ENCODE data around the gene MSMB.
"Not testable (repeated sequence)": the region's sequence is repeated elsewhere in the genome, so short reads cannot be mapped to it uniquely, and the experiment has no call there.

MSMB gene

DNA sequence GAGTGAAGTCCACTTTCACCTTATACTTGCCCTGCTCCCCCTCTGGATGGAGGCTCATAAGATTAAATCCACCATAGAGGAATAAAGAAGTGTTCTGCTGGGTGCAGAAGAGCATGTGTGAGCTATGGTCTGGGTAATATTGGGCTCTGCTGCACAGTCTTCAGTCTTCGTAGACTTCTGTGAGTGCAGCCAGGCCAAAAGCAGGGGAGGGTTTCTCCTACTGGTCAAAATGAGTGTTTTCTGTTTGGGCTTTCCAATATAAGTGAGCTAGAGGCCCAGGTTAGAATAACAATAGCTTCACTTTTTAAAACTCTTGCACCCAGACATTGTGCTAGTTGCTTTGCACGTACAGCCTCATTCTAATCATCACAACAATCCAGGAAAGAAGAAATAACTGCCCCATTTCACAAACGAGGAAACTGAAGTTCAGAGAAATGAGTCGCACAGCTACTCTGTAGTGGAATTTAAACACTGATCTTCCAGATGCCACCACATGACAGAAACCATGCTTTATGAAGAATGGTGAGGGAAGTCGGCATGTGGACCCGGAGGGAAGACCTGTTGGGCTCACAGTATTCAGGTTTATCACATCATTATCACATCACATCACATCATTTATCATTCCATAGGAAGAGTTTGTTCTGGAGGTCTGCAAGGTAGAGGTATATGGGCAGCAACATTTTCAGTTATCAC lies 23.8 kb upstream of the MSMB start:
- DNase-seq = no peak

DNA sequence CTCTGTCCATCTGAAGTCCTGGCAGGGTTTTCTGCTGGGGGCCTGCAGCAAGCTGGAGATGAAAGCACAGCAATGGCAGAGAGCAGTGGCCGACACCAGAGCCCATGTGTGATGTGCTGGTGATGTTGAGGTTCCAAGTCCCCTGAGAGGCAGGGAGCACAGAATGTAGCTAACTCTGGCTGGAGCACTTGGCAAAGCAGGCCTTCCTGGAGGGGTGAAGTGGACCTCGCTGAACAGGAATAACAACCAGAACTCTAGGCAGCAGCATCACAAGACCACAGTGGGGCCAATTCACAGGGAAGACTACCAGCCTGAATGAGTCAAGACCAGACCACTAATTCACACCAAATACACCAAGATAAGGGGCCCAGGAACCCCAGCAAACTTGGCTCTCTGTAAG lies 22.8 kb upstream of the MSMB start:
- no peak for DNase-seq

DNA sequence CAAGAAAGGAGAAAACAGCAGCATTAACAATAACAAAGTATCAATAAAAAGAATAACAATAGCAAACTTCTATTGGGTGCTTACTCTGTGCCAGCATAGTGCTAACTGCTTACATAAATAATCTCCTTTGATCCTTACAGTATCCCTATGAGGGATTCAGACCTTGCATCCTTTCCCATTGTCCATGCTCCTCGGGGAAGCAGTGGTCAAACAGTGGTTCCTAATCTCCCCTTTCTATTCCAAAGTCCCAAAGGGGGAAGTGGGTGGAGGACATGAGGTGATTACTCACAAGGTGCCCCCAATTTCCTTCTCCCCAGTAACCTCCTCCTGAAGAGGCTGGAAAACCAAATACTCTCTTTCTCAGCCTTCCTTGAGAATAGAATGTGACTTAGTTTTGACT lies 22.0 kb upstream of the MSMB start:
- no peak for DNase-seq

DNA sequence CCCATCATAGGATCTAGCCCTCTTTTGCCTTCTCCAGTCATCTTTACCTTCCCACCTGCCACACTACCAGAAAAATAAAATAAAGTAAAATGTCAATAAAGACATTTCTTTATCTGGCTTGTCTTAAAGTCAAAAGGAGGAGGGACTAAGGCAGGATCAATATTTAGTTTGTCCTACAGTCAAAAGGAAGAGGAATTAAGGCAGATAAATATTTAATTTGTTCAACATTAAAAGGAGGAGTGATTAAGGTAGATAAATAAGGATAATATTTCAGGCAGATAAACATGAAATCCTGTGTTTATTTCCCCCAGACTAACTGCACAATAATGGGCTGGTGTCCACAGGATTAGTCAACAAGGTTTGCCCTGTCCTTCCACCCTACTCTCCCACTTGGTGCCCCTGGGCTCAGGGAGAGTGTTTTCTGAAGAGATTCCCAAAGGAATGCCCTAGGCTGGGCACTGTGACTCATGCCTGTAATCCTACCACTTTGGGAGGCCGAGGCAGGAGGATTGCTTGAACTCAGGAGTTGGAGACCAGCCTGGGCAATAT lies 18.3 kb upstream of the MSMB start:
- DNase-seq = no peak

DNA sequence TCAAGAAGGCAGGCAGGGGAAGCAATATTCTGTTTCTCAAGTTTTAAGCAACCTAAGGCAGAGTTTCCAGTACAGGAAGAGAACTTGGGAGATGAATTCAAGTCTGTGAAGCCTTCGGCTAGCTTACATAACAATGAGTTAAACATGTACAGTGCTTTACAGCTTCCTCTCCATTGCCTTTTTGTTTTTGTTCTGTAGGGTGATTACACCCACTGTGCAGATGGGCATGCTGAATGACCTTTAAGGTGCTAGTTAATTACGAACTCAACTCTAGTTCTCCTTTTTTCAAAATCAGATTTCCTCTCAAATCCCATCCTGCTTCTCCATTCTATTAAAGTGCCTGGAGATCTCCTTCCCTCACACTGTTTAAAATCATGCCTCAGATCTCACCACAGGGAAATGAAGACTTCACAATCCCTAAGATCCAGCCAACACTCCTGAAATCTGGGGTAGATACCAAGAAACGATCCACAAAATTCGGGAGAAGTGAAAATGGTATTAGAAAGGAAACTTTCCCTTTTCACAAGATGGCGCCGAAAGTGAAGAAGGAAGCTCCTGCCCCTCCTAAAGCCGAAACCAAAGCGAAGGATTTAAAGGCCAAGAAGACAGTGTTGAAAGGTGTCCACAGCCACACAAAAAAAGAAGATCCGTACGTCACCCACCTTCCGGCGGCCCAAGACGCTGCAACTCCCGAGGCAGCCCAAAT lies 16.8 kb upstream of the MSMB start:
- DNase-seq = no peak

DNA sequence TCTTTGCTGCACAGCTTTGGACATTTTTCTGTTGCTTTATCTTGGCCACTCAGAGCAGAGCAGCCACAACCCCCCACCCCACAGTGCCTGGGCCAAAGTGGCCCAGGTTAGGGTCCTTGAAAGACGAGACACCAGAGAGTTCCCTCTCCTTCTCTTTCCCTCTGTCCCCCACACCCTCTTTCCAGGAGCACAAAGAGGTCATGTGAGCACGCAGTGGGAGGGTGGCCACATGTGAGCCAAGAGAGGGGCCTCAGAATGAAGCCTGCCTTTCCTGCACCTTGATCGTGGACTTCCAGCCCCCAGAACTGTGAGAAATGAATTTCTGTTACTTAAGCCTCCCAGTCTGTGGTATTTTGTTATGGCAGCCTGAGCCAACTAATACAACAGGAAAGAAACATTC lies 14.6 kb upstream of the MSMB start:
- no peak for DNase-seq

DNA sequence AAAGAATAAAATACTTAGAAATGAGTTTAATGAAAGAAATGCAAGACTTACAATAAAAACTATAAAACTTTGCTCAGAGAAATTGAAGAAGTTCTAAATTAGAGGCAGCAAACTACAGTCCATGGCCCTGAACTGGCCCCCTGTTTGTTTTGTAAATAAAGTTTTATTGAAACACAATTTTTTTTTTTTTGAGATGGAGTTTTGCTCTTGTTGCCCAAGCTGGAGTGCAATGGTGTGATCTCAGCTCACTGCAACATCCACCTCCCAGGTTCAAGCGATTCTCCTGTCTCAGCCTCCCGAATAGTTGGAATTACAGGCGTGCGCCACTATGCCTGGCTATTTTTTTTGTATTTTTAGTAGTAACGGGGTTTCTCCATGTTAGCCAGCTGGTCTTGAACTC lies 11.9 kb upstream of the MSMB start:
- not testable (repeated sequence) for DNase-seq

DNA sequence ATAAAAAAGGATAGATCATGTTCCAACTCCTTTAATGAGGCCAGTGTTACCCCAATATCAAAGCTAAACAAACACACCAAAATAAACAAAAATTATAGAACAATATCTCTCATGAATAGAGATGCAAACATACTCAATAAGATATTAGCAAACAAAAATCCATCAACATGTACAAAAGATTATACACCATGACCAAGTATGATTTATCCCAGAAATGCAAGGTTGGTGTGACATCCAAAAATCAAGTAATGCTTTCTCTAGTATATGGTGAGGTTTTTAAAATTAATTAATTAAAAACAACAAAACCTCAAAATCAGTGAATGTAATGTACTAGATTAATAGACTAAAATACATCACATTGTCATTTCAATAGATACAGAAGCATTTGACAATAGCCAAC lies 11.0 kb upstream of the MSMB start:
- no peak for DNase-seq

DNA sequence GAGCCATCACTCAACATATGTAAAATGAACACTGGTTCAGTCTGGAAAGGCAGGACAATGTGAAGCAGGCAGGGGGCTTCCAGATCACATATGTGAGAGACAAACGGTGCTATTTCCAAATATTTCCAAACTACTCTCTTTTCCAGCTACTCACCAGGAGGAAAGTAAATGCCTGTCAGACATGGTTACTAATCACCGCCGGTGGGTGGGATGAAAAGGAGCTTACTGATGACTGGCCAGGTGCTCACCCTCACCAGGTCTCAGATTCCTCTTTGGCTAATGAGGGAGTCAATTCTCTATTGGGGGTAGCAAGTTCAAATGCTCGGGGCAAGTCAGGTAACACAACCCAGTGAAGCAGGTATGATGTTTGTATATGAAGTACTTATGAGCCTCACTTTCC lies 9.7 kb upstream of the MSMB start:
- no peak for DNase-seq

DNA sequence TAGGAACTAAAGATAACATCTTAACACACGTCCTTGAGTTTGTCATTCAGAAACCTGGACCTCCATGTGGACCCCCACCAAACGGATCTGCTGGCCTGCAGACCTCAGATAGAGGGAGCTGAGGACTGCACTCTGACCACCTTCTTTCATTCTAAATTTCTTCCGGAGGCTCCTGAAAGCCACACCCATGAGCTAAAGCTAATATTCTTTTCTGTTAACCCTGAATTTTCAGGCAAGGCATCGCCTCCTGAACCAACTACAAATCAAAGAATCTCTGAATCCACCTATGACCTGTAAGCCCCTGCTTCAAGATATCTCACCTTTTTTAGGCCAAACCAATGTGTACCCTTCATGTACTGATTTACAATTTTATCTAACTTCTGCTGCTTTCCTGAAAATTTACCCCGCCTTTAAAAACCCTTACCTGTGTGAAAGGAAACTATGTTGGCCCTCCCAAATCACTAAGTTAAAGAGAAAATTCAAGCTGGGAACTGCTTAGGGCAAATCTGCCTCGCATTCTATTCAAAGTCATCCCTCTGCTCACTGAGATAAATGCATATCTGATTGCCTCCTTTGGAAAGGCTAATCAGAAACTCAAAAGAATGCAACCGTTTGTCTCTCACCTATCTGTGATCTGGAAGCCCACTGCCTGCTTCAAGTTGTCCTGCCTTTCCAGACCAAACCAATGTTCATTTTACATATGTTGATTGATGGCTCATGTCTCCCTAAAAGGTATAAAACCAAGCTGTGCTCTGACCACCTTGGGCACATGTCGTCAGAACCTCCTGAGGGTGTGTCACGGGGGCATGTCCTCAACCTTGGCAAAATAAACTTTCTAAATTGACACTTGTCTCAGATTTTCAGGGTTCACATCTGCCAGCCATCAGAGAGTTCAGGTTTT lies 7.7 kb upstream of the MSMB start:
- DNase-seq = no peak

DNA sequence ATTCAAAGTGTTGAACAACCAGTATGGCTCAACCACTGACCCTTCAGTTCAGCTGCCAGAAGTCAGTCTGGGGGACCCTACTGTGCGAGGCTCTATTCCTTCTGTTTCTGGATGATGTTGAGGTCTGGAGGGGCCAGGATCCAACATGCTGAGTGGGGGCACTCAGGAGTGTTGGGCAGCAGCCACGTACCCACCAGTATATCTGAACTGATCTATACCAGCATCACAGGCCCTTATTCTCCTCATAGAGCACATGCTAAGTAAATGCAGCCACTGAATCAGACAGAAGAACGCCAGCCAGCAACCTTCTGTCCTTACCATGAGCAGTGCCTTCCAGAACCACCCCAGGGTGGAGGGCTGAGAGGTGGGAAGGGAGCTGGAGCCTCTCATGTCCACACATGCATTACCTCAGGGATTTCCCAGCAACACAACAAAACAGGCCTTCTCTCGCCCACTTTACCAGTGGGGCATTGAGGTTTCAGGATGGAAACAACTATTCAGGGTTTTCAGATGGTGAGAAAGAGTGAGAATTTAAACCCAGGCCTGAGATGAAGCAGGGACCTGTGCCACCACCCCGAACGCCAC lies 6.8 kb upstream of the MSMB start:
- DNase-seq = no peak

DNA sequence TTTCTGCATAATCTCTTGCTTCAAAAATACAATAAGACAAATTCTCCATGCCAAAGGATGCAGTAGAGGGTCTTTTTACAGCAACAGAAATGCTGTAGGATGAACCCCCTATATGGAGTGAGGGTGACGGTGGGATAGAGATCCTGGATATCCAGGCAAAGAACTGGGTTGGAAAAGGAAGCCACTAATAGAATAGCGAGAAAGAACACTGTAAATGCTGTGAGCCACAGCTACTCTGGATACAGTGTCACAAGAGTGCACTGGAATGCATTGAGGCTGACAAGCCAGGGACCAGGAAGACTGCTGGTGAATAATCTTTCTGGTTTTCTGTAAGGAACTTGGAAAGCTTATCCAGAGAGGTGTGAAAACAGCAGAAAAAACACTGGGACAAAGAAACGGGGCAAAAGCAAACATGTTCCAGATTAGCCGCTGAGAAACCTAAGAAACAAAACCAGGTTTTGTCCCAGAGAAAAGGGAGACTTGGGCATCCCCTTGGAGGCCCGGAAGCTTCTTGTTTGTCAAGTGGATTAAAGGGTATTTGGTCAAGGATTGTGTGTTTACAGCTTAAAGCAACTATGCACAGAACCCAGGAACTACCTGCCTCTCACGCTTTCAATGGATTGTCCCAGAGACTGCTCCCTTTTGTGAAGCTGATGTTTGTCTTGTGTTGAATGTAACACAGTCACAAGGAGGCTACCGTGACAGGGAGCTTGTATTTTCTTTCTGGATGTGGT lies 6.2 kb upstream of the MSMB start:
- no peak for DNase-seq

DNA sequence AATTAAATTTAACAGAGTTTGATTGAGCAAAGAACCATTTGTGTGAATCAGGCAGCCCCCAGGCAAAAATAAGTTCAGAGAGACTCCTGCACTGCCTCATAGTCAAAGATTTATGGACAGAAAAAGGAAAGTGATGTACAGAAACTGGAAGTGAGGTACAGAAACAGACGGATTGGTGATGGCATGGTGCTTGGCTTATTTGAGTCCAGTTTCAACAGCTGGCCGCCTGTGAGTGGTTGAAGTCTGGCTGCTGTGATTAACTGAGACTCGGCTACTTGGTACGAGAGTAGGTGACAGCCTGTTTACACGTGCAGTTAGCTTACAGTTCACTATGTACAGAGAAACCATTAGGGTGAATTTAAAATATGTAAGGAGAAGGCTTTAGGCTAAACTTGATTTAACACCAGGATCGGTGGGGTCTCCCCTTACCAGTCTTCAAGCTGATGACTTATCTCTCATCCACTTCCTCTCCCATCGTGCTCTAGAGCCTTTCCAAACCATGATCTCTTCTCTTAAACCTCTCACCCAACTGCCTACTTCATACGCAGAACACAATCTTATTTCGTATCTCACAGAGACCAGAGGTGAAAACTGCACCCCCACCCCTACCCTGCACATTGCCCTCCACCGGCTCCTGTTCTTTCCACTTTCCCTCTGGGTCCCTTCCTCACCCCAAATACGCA lies 5.0 kb upstream of the MSMB start:
- no peak for DNase-seq

DNA sequence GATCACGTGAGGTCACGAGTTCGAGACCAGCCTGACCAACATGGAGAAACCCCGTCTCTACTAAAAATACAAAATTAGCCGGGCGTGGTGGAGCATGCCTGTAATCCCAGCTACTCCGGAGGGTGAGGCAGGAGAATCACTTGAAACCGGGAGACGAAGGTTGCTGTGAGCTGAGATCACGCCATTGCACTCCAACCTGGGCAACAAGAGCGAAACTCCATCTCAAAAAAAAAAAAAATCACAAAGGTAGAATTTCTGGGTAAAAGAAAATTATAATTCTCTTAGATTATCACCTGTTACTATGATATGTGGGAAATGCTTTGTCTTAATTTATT lies 3.4 kb upstream of the MSMB start:
- not testable (repeated sequence) for DNase-seq

DNA sequence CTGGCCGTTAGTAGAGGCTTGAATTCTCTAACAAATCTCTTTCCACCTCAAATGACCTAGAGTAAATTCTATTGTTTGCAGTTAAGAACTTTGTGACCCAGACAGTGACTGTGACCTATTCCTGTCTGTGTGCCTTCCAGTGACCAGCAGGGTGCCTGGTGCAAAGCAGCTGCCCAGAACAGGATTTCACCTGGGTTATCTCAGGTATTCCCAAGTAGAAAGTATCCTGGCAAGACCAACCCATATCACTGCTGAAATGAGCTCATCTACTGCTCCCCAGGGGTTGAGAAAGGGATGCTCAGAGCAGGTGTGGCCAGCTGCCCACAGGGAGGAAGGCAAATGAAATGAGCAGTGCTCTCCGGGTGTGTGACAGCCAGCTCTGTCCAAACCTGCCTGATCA lies 2.1 kb upstream of the MSMB start:
- no peak for DNase-seq

DNA sequence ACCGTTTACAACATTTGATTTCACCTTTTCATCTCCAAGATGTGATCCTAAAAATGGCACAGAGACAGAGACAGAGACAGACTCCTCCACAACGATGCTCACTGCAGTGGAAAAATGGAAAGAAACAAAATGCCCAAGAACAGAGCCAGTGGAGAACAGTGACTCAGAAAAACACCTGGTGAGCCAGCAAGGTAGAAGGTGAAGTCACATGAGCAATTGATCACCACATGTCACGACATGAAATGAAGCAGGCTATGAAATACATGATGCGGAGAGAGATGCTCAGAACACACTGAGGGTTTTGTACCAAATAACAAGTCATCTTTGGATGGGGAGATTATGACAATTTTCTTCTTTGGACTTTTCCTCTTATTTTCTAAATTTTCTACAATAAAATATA lies 3.5 kb downstream of the MSMB start:
- DNase-seq = no peak

DNA sequence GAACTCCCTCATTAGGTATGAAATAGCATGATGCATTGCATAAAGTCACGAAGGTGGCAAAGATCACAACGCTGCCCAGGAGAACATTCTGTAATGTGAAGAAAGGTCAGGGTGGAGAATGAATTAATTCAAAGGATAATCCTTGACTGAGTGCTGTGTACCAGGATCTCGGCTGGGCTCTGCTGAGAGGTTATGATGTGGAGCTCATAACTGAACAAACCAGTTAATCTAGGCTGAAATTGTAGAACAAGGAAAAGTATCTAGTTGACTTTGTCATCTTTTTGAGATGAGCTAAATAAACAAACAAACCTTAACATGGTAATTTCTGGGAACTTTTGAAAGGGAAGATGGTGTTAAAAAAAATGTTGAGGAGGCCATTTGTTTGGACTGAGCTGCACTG lies 6.1 kb downstream of the MSMB start:
- no peak for DNase-seq

DNA sequence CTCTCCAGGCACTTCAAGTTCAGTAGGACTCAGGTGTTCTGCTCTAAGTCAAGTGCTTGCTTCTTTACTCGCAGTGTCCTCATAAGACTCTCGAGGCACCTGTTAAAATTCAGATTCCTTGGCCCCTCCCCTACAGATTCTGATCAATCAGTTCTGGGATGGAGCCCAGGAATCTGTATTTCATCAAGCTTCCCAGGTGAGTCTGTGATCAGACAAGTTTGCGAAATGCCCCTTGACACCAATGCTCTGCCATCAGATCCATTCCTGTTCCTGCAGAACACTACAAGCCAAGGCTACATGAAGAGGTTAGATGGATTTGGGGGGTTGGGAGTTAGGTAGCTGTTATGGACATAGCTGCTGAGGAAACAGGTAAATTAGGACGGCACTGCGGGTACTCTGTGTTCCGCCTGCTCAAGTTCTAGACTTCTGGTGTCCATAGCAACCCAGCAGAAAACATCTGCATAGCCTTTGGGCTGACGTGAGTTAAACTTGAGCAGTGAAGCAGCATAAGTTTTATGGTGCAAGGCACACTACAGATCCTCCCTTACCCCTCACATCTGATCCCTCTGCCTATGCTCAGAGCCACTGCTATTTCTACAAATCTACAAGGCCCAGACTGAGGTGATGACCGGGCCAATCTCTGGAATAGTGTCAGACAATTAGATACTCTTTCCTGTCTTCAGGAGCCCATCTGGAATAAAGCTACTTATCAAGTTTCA lies 8.8 kb downstream of the MSMB start:
- no peak for DNase-seq

DNA sequence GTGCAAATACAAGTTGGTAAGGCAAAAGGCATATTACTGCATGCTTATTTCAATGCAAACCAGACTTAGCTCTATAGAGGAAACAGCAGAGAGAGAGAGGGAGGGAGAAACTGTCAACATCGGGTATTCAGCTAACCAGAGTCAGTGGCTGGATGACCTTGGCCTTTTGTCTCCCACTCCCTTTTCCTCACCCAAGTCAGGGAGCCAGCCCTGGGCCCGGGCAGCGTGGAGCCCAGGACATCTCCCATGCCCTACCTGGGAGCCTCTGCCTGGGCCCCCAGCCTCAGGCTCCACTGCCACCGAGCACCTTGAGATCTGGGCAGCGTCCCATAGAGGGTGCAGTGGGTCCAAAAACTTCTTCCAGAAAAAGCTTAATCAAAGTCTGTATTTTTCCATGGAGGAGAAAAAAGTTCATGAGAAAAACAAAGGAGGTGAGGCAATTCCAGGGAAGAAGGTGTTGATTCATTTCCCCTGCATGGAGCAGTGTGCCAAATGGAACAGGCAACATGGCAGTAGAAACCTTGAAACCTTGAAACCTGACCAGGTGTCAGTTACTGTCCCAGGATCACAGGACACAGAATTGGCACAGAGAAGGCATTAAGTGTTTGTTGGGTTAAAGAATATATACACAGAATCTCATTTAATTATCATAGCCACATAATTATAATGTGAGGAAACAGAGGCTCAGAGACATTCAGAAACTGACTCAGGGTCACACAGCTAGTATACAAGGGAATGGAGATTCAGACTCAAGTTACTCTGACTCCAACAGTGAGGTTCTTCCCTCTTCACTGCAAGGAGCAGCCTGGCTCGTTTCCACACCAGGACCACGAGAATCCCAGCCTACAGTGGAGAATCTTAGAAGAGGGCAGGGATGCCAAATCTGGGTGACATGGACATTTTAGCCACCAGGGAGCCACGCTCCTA lies 9.9 kb downstream of the MSMB start:
- DNase-seq = no peak

DNA sequence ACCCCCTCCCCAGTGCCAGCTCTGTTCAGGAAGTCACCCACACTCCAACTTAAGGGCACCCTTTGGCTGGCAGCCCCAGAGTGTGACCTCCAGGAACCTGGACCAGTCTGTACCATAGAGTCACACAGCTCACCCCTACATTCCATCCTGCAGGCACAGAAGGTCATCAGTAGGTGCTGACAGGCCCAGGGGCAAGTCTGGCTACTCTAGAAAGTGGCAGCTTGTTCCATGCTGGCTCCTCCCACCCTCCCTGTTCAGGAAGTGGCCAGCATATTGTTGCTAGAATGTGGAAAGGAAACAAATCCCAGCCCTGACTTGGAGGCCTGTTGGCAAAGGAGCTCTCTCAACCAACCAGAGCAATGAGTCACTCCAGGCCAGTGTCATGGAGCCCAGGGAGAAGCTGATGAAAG lies 12.5 kb downstream of the MSMB start:
- no peak for DNase-seq
